Measurements from ENCODE around the gene MAGIX.

MAGIX gene

DNA sequence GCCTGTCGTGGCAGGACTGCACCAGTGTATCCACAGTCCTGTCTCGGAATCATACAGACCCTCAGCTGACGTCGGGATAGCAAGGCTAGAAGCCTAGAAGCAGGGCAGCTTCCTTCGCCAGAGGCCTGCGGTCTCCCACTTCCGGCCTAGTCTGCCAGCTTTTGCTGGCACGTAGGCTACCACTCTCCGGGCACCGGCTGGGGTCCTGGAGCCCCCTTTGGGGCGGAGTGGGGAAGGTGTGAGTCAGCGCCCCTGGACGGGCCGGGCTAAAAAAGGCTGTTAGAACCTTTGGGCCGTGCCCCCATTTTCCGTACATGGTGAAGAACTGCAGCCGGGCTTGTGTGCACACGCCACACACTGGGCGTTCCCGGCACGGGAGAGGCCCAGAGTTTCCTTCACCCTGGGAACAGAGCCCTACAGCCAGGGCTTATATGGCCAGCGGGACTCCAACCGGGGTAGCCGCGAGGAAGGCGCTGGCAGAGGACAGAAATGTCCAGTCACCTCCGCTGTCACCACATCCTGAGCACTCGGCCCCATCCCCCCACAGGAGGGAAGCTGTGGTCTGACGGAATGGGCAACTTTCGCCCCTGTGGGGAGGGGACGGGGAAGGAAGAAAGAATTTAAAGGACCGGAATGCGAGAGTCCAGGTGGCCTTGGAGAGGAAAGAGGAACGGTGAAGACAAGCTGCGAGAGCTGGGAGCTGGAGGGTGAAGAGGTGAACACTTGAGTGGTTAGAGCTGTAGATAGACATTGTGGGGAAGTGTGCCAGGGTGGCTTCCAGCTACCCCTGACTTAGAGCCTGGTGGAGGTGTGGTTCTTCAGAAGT lies 4.6 kb downstream of the MAGIX start (continued):
- TF ChIP-seq ZNF660 (tag by site-specific recombination; IDR thresholded peaks at IDR 0.05) (no peak), ZNF600 (tag by site-specific recombination; IDR thresholded peaks at IDR 0.05) (no peak), ZBTB20 (tag by site-specific recombination; IDR thresholded peaks at IDR 0.05) (peak; percentile 69; the same call in 1 of the 2 replicates)
- TF ChIP-seq, protein P1, sequence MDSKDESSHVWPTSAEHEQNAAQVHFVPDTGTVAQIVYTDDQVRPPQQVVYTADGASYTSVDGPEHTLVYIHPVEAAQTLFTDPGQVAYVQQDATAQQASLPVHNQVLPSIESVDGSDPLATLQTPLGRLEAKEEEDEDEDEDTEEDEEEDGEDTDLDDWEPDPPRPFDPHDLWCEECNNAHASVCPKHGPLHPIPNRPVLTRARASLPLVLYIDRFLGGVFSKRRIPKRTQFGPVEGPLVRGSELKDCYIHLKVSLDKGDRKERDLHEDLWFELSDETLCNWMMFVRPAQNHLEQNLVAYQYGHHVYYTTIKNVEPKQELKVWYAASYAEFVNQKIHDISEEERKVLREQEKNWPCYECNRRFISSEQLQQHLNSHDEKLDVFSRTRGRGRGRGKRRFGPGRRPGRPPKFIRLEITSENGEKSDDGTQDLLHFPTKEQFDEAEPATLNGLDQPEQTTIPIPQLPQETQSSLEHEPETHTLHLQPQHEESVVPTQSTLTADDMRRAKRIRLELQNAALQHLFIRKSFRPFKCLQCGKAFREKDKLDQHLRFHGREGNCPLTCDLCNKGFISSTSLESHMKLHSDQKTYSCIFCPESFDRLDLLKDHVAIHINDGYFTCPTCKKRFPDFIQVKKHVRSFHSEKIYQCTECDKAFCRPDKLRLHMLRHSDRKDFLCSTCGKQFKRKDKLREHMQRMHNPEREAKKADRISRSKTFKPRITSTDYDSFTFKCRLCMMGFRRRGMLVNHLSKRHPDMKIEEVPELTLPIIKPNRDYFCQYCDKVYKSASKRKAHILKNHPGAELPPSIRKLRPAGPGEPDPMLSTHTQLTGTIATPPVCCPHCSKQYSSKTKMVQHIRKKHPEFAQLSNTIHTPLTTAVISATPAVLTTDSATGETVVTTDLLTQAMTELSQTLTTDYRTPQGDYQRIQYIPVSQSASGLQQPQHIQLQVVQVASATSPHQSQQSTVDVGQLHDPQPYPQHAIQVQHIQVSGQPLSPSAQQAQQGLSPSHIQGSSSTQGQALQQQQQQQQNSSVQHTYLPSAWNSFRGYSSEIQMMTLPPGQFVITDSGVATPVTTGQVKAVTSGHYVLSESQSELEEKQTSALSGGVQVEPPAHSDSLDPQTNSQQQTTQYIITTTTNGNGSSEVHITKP (tag by site-specific recombination; IDR thresholded peaks at IDR 0.05) = peak; percentile 92

DNA sequence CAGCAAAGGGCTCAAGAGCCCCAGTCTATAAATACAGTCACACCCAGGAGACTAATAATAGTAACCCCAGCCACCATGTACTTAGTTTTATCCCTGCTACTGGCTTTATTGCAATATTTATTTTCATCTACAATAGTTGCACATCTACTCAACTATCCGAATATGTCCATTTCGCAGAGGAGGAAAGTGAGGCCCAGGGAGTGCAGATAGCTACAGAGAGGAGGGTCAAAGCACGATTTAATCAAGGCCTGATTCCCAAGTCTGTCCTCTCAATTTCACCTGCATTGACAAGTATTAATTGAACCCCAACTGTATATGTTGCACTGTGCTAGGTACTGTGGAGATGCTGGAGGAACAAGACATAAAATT lies 5.2 kb downstream of the MAGIX start:
- no peaks in the 10 kb centered on the region for H3K36me3 ChIP-seq (ENCODE audit: control insufficient read depth in 2 of 2, insufficient read depth in 1 of 2, low read length in 2 of 2)
- H3K4me1 ChIP-seq (ENCODE audit: control insufficient read depth, insufficient read depth, low read length) = peaks cover 7% of the 10 kb centered on the region
- H3K4me3 ChIP-seq (ENCODE audit: low read depth, low read length) = no peak overlapping the region
- POLR2A ChIA-PET = interaction anchor here (0.6 to 2.2 kb wide), 5 partner anchors 12 to 101 kb away, joined by 3 to 16 read pairs (median 3); no protein-coding TSS in a partner anchor
- no peak overlapping the region; the same call in 1 of the 2 replicates for H3K27ac ChIP-seq (ENCODE audit: extremely low read depth, low read depth, low read length)
- H3K9me3 ChIP-seq (ENCODE audit: control insufficient read depth, insufficient read depth, low read depth, low read length) = no peaks in the 10 kb centered on the region
- TF ChIP-seq ZNF664 (tag by site-specific recombination; IDR thresholded peaks at IDR 0.05) (peak; percentile 74), ZNF501 (tag by site-specific recombination; IDR thresholded peaks at IDR 0.05) (no peak)
- CTCF ChIA-PET = interaction anchor here (0.9 to 2.7 kb wide), 3 partner anchors 9 to 25 kb away, joined by 3 to 16 read pairs (median 14); no protein-coding TSS in a partner anchor

DNA sequence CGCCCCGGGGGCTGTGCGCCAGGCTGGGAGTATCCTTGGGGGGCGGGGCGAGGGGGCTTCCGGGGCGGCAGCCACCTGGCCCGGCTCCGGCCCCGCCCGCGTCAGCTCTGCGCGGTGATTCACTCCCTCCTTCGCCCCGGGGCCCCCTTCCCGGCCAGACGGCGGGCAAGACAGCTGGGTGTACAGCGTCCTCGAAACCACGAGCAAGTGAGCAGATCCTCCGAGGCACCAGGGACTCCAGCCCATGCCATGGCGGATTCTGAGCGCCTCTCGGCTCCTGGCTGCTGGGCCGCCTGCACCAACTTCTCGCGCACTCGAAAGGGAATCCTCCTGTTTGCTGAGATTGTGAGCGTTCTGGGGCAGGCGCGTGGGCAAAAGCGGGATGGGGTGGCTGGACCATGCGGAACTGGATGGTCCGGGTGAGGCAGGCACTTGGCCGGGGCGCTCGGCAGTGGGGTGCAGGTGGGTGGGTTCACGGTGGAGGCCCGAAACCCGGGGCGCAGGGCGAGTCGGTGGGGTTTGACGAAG lies 9.3 kb downstream of the MAGIX start, which contains the start of gene PLP2:
TSS of gene PLP2 (plus strand) at position 147 of the 528 bp plus-strand sequence. CDS start at position 250, 103 bp downstream.
- Histone ChIP-seq H3K36me3 (ENCODE audit: control insufficient read depth in 2 of 2, insufficient read depth in 1 of 2, low read length in 2 of 2) (peaks cover 10 to 11% of the 10 kb centered on the region in 2 experiments; a peak in 2 of 3 replicates), H3K27ac (ENCODE audit: extremely low read depth, low read depth, low read length) (peak within 1 kb of the TSS; percentile 94), H3K9me3 (ENCODE audit: control insufficient read depth, insufficient read depth, low read depth, low read length) (no peaks in the 10 kb centered on the region), H3K4me3 (ENCODE audit: low read depth, low read length) (peak within 1 kb of the TSS; percentile 52), H3K4me1 (ENCODE audit: control insufficient read depth, insufficient read depth, low read length) (peaks cover 4% of the 10 kb centered on the region)
- ChIA-PET POLR2A (interaction anchor here (0.7 to 2.5 kb wide), 7 partner anchors 12 to 574 kb away, joined by 3 to 18 read pairs (median 6); no protein-coding TSS in a partner anchor), CTCF (interaction anchor here (0.7 kb wide), 1 partner anchor 8 kb away, joined by 5 read pairs; no protein-coding TSS in a partner anchor)
- TF ChIP-seq ZNF776 (tag by site-specific recombination; IDR thresholded peaks at IDR 0.05; ENCODE audit: borderline replicate concordance) (no peak), TRIM28 (IDR thresholded peaks at IDR 0.05; ENCODE audit: borderline replicate concordance, low read length) (no peak), ZNF600 (tag by site-specific recombination; IDR thresholded peaks at IDR 0.05) (peak; percentile 33; the same call in 1 of the 2 replicates), ZBTB17 (tag by site-specific recombination; IDR thresholded peaks at IDR 0.05) (peak; percentile 38; the same call in 1 of the 2 replicates), WT1 (tag by site-specific recombination; IDR thresholded peaks at IDR 0.05) (peak; percentile 13; the same call in 1 of the 2 replicates), ZNF324 (tag by site-specific recombination; IDR thresholded peaks at IDR 0.05) (0 out of 2 replicates have a peak, but pooled peaks have one; percentile 33), ZNF114 (tag by site-specific recombination; IDR thresholded peaks at IDR 0.05) (no peak), SP7 (tag by site-specific recombination; IDR thresholded peaks at IDR 0.05) (peak; percentile 61; the same call in 1 of the 2 replicates), KLF8 (tag by site-specific recombination; IDR thresholded peaks at IDR 0.05) (peak; percentile 13), ZNF335 (tag by site-specific recombination; conservative IDR thresholded peaks at IDR 0.05) (peak; percentile 97), ZNF391 (tag by site-specific recombination; IDR thresholded peaks at IDR 0.05; ENCODE audit: borderline replicate concordance, low read depth) (peak; percentile 52; the same call in 1 of the 2 replicates)
- TF ChIP-seq, protein P2, sequence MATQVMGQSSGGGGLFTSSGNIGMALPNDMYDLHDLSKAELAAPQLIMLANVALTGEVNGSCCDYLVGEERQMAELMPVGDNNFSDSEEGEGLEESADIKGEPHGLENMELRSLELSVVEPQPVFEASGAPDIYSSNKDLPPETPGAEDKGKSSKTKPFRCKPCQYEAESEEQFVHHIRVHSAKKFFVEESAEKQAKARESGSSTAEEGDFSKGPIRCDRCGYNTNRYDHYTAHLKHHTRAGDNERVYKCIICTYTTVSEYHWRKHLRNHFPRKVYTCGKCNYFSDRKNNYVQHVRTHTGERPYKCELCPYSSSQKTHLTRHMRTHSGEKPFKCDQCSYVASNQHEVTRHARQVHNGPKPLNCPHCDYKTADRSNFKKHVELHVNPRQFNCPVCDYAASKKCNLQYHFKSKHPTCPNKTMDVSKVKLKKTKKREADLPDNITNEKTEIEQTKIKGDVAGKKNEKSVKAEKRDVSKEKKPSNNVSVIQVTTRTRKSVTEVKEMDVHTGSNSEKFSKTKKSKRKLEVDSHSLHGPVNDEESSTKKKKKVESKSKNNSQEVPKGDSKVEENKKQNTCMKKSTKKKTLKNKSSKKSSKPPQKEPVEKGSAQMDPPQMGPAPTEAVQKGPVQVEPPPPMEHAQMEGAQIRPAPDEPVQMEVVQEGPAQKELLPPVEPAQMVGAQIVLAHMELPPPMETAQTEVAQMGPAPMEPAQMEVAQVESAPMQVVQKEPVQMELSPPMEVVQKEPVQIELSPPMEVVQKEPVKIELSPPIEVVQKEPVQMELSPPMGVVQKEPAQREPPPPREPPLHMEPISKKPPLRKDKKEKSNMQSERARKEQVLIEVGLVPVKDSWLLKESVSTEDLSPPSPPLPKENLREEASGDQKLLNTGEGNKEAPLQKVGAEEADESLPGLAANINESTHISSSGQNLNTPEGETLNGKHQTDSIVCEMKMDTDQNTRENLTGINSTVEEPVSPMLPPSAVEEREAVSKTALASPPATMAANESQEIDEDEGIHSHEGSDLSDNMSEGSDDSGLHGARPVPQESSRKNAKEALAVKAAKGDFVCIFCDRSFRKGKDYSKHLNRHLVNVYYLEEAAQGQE (tag by site-specific recombination; IDR thresholded peaks at IDR 0.05) = 0 out of 2 replicates have a peak, but pooled peaks have one; percentile 19
- TF ChIP-seq, protein P3, sequence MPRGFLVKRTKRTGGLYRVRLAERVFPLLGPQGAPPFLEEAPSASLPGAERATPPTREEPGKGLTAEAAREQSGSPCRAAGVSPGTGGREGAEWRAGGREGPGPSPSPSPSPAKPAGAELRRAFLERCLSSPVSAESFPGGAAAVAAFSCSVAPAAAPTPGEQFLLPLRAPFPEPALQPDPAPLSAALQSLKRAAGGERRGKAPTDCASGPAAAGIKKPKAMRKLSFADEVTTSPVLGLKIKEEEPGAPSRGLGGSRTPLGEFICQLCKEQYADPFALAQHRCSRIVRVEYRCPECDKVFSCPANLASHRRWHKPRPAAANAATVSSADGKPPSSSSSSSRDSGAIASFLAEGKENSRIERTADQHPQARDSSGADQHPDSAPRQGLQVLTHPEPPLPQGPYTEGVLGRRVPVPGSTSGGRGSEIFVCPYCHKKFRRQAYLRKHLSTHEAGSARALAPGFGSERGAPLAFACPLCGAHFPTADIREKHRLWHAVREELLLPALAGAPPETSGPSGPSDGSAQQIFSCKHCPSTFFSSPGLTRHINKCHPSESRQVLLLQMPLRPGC (tag by site-specific recombination; IDR thresholded peaks at IDR 0.05) = peak; percentile 23; the same call in 1 of the 2 replicates
- TF ChIP-seq, protein P4, sequence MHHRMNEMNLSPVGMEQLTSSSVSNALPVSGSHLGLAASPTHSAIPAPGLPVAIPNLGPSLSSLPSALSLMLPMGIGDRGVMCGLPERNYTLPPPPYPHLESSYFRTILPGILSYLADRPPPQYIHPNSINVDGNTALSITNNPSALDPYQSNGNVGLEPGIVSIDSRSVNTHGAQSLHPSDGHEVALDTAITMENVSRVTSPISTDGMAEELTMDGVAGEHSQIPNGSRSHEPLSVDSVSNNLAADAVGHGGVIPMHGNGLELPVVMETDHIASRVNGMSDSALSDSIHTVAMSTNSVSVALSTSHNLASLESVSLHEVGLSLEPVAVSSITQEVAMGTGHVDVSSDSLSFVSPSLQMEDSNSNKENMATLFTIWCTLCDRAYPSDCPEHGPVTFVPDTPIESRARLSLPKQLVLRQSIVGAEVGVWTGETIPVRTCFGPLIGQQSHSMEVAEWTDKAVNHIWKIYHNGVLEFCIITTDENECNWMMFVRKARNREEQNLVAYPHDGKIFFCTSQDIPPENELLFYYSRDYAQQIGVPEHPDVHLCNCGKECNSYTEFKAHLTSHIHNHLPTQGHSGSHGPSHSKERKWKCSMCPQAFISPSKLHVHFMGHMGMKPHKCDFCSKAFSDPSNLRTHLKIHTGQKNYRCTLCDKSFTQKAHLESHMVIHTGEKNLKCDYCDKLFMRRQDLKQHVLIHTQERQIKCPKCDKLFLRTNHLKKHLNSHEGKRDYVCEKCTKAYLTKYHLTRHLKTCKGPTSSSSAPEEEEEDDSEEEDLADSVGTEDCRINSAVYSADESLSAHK (tag by site-specific recombination; IDR thresholded peaks at IDR 0.05) = peak; percentile 29; the same call in 1 of the 2 replicates

Data from HEK293 (cell line).